Stimulated activated naive B cell treated with anti-CD40 and anti-IgM and Interleukin-4, amounts not matched to agents 10 μg/mL and 1 μg/mL and 100 μg/mL, for 72 hours (primary cell): ENCODE data around the gene CLSTN3.
A peak's percentile ranks its signal among the peaks of the same experiment; 100 is the strongest.

Experiments
- ATAC-seq, 2 donors: fragments of 150-1000 bp; cut with Tn5 transposase; replicated peaks; 2 replicates each; pipeline ENCODE4 v1.10.0; 2021; ENCODE audit warnings: moderate library complexity in 1 of 2
- DNase-seq: peaks from one replicate; pipeline ENCODE4 v3.0.0; 2021
- H3K27ac Mint-ChIP-seq: one replicate; pipeline ENCODE4 v1.8.0; 2022; ENCODE audit warnings: mild to moderate bottlenecking, mixed read lengths
- H3K27me3 Mint-ChIP-seq, 2 donors: one replicate each; pipeline ENCODE4 v1.8.0; 2022; ENCODE audit warnings: mixed read lengths in 2 of 2
- H3K36me3 Mint-ChIP-seq, 2 donors: one replicate each; pipeline ENCODE4 v1.8.0; 2022; ENCODE audit warnings: mixed read lengths in 2 of 2, mild to moderate bottlenecking in 1 of 2
- H3K4me1 Mint-ChIP-seq, 2 donors: one replicate each; pipeline ENCODE4 v1.8.0; 2022; ENCODE audit warnings: mixed read lengths in 2 of 2, mild to moderate bottlenecking in 1 of 2
- H3K4me3 Mint-ChIP-seq, 2 donors: one replicate each; pipeline ENCODE4 v1.8.0; 2022; ENCODE audit warnings: mild to moderate bottlenecking in 2 of 2, mixed read lengths in 2 of 2, moderate library complexity in 1 of 2
- H3K9me3 Mint-ChIP-seq, 2 donors: one replicate each; pipeline ENCODE4 v1.8.0; 2022; ENCODE audit warnings: mixed read lengths in 2 of 2, mild to moderate bottlenecking in 1 of 2

CLSTN3 gene

GRCh38 chr12:7129872-7130691 lies at the start of gene CLSTN3:
Gene CLSTN3 (plus strand): TSS chr12:7130371. CDS start chr12:7130649, 278 bp downstream.
- peak; percentile 62 for DNase-seq
- peak within 1 kb of the TSS; percentile 84 for H3K27ac Mint-ChIP-seq

GRCh38 chr12:7081037-7081436 lies 49.1 kb upstream of the CLSTN3 start:
- Mint-ChIP-seq H3K27ac (no peak overlapping the region), H3K4me1 (no peaks in the 10 kb centered on the region), H3K27me3 (peaks cover 8 to 11% of the 10 kb centered on the region in 2 donors), H3K9me3 (peaks cover 3 to 5% of the 10 kb centered on the region in 2 donors), H3K4me3 (no peak overlapping the region), H3K36me3 (no peaks in the 10 kb centered on the region)
- DNase-seq: no peak
- ATAC-seq: no peak

More at GRCh38 chr12:7129872-7130691, at the start of gene CLSTN3:
- peaks cover 28 to 53% of the 10 kb centered on the region in 2 donors for H3K4me1 Mint-ChIP-seq
- ATAC-seq: peak; percentile 86 to 90
- H3K27me3 Mint-ChIP-seq: no peaks in the 10 kb centered on the region
- no peaks in the 10 kb centered on the region for H3K9me3 Mint-ChIP-seq
- peaks cover 9 to 10% of the 10 kb centered on the region in 2 donors for H3K36me3 Mint-ChIP-seq
- H3K4me3 Mint-ChIP-seq: peak within 1 kb of the TSS; percentile 87 to 93

- peaks cover 3 to 5% of the 10 kb centered on the region in 2 donors for H3K9me3 Mint-ChIP-seq
- H3K4me3 Mint-ChIP-seq: no peak overlapping the region
- H3K4me1 Mint-ChIP-seq: no peaks in the 10 kb centered on the region
- no peak for ATAC-seq
- H3K27me3 Mint-ChIP-seq: no peaks in the 10 kb centered on the region
- no peaks in the 10 kb centered on the region for H3K36me3 Mint-ChIP-seq
- no peak for DNase-seq
- H3K27ac Mint-ChIP-seq: no peak overlapping the region
Measured at GRCh38 chr12:7083125-7083524, 47.0 kb upstream of the CLSTN3 start.

GRCh38 chr12:7089196-7089871 lies 40.8 kb upstream of the CLSTN3 start:
- Mint-ChIP-seq H3K36me3 (no peaks in the 10 kb centered on the region), H3K4me3 (no peak overlapping the region), H3K27me3 (peaks cover 7 to 11% of the 10 kb centered on the region in 2 donors), H3K9me3 (no peaks in the 10 kb centered on the region), H3K27ac (no peak overlapping the region), H3K4me1 (peaks cover 6 to 11% of the 10 kb centered on the region in 2 donors)
- DNase-seq: no peak
- ATAC-seq: no peak

GRCh38 chr12:7090222-7090998 lies 39.8 kb upstream of the CLSTN3 start:
- H3K4me3 Mint-ChIP-seq: no peak overlapping the region
- DNase-seq (no peak), ATAC-seq (no peak)

GRCh38 chr12:7091171-7091570 lies 39.0 kb upstream of the CLSTN3 start:
- Mint-ChIP-seq H3K9me3 (no peaks in the 10 kb centered on the region), H3K27me3 (peaks cover 7 to 11% of the 10 kb centered on the region in 2 donors), H3K4me3 (no peak overlapping the region), H3K36me3 (no peaks in the 10 kb centered on the region), H3K4me1 (peaks cover 6 to 11% of the 10 kb centered on the region in 2 donors), H3K27ac (no peak overlapping the region)
- no peak for ATAC-seq
- DNase-seq: no peak

More at GRCh38 chr12:7090222-7090998, 39.8 kb upstream of the CLSTN3 start:
- no peaks in the 10 kb centered on the region for H3K36me3 Mint-ChIP-seq
- peaks cover 6 to 11% of the 10 kb centered on the region in 2 donors for H3K4me1 Mint-ChIP-seq
- no peaks in the 10 kb centered on the region for H3K9me3 Mint-ChIP-seq
- H3K27me3 Mint-ChIP-seq: peaks cover 7 to 11% of the 10 kb centered on the region in 2 donors
- H3K27ac Mint-ChIP-seq: no peak overlapping the region

- peaks cover 0 to under 1% of the 10 kb centered on the region in 2 donors for H3K36me3 Mint-ChIP-seq
- DNase-seq: no peak
- H3K9me3 Mint-ChIP-seq: no peaks in the 10 kb centered on the region
- H3K4me3 Mint-ChIP-seq: peak overlapping the region; percentile 85 to 94
- peak overlapping the region; percentile 87 for H3K27ac Mint-ChIP-seq
- ATAC-seq: no peak
- peaks cover 6 to 11% of the 10 kb centered on the region in 2 donors for H3K4me1 Mint-ChIP-seq
- H3K27me3 Mint-ChIP-seq: peaks cover 7 to 11% of the 10 kb centered on the region in 2 donors
Measured at GRCh38 chr12:7091660-7092228, 38.4 kb upstream of the CLSTN3 start.

GRCh38 chr12:7092229-7092985 lies 37.8 kb upstream of the CLSTN3 start, which contains the start of gene C1R:
Gene C1R (minus strand): TSS chr12:7092445. CDS start chr12:7092388, 57 bp downstream.
- Mint-ChIP-seq H3K4me3 (peak within 1 kb of the TSS; percentile 85 to 94), H3K36me3 (peaks cover 0 to 4% of the 10 kb centered on the region in 2 donors), H3K9me3 (no peaks in the 10 kb centered on the region), H3K4me1 (peaks cover 6 to 11% of the 10 kb centered on the region in 2 donors), H3K27ac (peak within 1 kb of the TSS; percentile 87), H3K27me3 (peaks cover 7 to 11% of the 10 kb centered on the region in 2 donors)
- peak; percentile 29 for DNase-seq
- ATAC-seq: peak; percentile 83

GRCh38 chr12:7092986-7093460 lies 37.1 kb upstream of the CLSTN3 start:
- peak overlapping the region; percentile 14 for H3K27ac Mint-ChIP-seq
- H3K36me3 Mint-ChIP-seq: peaks cover 0 to 5% of the 10 kb centered on the region in 2 donors
- H3K4me1 Mint-ChIP-seq: peaks cover 6 to 11% of the 10 kb centered on the region in 2 donors
- peak overlapping the region in 1 of 2 donors; percentile 94 for H3K4me3 Mint-ChIP-seq
- H3K9me3 Mint-ChIP-seq: no peaks in the 10 kb centered on the region
- ATAC-seq: peak; percentile 13 to 18
- no peak for DNase-seq
- H3K27me3 Mint-ChIP-seq: peaks cover 7 to 11% of the 10 kb centered on the region in 2 donors

GRCh38 chr12:7093486-7093885 lies 36.7 kb upstream of the CLSTN3 start:
- Mint-ChIP-seq H3K9me3 (no peaks in the 10 kb centered on the region), H3K4me3 (no peak overlapping the region), H3K4me1 (peaks cover 6 to 11% of the 10 kb centered on the region in 2 donors), H3K27me3 (peaks cover 7 to 11% of the 10 kb centered on the region in 2 donors), H3K27ac (no peak overlapping the region), H3K36me3 (peaks cover 4 to 6% of the 10 kb centered on the region in 2 donors)
- ATAC-seq (no peak), DNase-seq (no peak)

GRCh38 chr12:7093892-7094291 lies 36.3 kb upstream of the CLSTN3 start:
- Mint-ChIP-seq H3K27ac (no peak overlapping the region), H3K9me3 (no peaks in the 10 kb centered on the region), H3K27me3 (peaks cover 7 to 9% of the 10 kb centered on the region in 2 donors), H3K4me1 (peaks cover 6 to 11% of the 10 kb centered on the region in 2 donors), H3K4me3 (no peak overlapping the region), H3K36me3 (peaks cover 7 to 8% of the 10 kb centered on the region in 2 donors)
- no peak for ATAC-seq
- DNase-seq: no peak

GRCh38 chr12:7096006-7096932 lies 33.9 kb upstream of the CLSTN3 start:
- ATAC-seq: no peak
- peaks cover 13 to 15% of the 10 kb centered on the region in 2 donors for H3K36me3 Mint-ChIP-seq
- H3K27me3 Mint-ChIP-seq: peaks cover 0 to 3% of the 10 kb centered on the region in 2 donors
- no peak overlapping the region for H3K4me3 Mint-ChIP-seq
- H3K4me1 Mint-ChIP-seq: peaks cover 6 to 11% of the 10 kb centered on the region in 2 donors
- DNase-seq: no peak
- no peak overlapping the region for H3K27ac Mint-ChIP-seq
- no peaks in the 10 kb centered on the region for H3K9me3 Mint-ChIP-seq
